Measurements from ENCODE around the gene AIG1. TPM values are rescaled to one million over a fixed set of nuclear protein-coding genes. Genes with fewer than 3 reads are reported as not detected.
A peak's percentile ranks its signal among the peaks of the same experiment; 100 is the strongest.
"Not testable (repeated sequence)": the region's sequence is repeated elsewhere in the genome, so short reads cannot be mapped to it uniquely, and the experiment has no call there.

The AIG1 gene
- 10 to 100 TPM; 32.9 to 53.6 TPM for total RNA-seq

DNA sequence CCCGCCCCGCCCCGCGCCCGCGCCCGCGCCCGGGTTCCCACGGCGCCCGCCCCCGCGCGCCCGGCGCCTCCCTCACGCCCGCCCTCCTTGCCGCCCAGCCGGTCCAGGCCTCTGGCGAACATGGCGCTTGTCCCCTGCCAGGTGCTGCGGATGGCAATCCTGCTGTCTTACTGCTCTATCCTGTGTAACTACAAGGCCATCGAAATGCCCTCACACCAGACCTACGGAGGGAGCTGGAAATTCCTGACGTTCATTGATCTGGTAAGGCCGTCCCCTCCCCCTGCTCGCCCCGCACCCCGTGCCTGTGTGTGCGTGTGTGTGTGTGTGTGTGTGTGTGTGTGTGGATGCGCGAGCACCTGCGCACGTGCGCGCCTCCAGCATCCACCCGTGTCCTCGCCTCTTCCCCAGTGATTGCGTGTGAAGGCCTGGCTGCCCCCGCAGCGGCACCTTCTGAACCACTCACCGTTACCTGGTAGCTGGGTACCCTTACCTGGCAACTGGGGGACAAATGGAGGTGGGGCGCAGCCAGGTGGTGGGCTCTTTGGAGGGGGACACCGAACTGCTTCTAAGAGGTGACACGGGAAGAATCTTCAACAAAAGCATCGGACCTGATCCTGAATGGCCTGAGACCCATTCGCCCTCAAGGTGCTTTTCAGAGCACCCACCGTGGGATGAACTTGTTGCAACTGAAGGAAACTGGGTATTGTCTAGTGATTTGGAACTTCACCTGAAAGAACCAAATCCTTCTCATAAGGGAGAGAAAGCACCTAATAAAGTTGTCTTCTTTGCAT, at the start of gene AIG1:
Gene AIG1 (plus strand): TSS at position 84 of the 791 bp plus-strand sequence. CDS start 37 bp downstream, at position 121.
- H3K36me3 ChIP-seq = no peaks in the 10 kb centered on the region
- TF ChIP-seq, protein P1, sequence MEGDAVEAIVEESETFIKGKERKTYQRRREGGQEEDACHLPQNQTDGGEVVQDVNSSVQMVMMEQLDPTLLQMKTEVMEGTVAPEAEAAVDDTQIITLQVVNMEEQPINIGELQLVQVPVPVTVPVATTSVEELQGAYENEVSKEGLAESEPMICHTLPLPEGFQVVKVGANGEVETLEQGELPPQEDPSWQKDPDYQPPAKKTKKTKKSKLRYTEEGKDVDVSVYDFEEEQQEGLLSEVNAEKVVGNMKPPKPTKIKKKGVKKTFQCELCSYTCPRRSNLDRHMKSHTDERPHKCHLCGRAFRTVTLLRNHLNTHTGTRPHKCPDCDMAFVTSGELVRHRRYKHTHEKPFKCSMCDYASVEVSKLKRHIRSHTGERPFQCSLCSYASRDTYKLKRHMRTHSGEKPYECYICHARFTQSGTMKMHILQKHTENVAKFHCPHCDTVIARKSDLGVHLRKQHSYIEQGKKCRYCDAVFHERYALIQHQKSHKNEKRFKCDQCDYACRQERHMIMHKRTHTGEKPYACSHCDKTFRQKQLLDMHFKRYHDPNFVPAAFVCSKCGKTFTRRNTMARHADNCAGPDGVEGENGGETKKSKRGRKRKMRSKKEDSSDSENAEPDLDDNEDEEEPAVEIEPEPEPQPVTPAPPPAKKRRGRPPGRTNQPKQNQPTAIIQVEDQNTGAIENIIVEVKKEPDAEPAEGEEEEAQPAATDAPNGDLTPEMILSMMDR (IDR thresholded peaks at IDR 0.05) = no peak
- DNase-seq (ENCODE audit: low spot score) (peak; percentile 6), ATAC-seq (ENCODE audit: insufficient number of reproducible peaks, low FRiP score, low read depth) (peak; percentile 7)
- H3K27ac ChIP-seq = peak within 1 kb of the TSS; percentile 90 to 94
- H3K27me3 ChIP-seq (replicated peaks; ENCODE audit: insufficient read depth) = no peaks in the 10 kb centered on the region
- peaks cover 5 to 40% of the 10 kb centered on the region in 2 donors for H3K4me1 ChIP-seq (ENCODE audit: control insufficient read depth in 1 of 2, low read depth in 2 of 2)
- peak within 1 kb of the TSS; percentile 83 for H3K4me3 ChIP-seq
- H3K9me3 ChIP-seq = no peaks in the 10 kb centered on the region

DNA sequence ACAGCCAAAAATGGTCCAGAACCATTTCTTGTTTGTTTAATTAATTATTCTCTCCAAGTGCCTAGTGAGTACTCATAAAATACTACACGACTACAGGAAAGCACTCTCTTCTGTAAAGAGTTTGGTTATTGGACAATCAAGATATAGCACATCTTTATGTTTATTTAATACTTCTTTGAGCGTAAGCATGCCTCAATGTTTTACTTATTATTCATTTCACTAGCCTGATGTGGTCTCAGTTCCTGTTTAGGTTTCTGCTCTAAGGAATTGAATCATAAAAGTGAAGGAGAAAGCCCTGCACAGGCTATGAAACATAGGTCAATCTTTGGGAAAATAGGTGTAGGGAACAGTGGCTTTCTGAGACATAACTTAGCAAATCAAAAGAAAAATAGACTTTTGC, 45.9 kb upstream of the AIG1 start:
- no peak for ATAC-seq (ENCODE audit: insufficient number of reproducible peaks, low FRiP score, low read depth)
- TF ChIP-seq, protein P1 (IDR thresholded peaks at IDR 0.05) = no peak
- Histone ChIP-seq H3K27ac (no peak overlapping the region), H3K4me3 (no peak overlapping the region), H3K36me3 (no peaks in the 10 kb centered on the region), H3K4me1 (ENCODE audit: control insufficient read depth in 1 of 2, low read depth in 2 of 2) (no peaks in the 10 kb centered on the region), H3K9me3 (no peaks in the 10 kb centered on the region), H3K27me3 (replicated peaks; ENCODE audit: insufficient read depth) (no peaks in the 10 kb centered on the region)
- DNase-seq (ENCODE audit: low spot score) = no peak

DNA sequence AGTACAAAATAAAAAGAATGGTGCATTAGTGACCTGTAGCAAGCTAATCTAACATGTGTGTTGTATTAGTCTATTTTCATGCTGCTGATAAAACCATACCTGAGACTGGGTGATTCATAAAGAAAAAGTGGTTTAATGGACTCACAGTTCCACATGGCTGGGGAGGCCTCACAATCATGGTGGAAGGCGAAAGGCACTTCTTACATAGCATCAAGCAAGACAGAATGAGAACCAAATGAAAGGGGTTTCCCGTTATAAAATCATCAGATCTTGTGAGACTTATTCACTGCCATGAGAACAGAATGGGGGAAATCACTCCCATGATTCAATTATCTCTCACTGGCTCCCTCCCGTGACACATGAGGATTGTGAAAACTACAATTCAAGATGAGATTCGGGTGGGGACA, 45.4 kb upstream of the AIG1 start:
- Histone ChIP-seq H3K27ac (no peak overlapping the region), H3K9me3 (no peaks in the 10 kb centered on the region), H3K4me3 (no peak overlapping the region), H3K36me3 (no peaks in the 10 kb centered on the region), H3K27me3 (replicated peaks; ENCODE audit: insufficient read depth) (no peaks in the 10 kb centered on the region), H3K4me1 (ENCODE audit: control insufficient read depth in 1 of 2, low read depth in 2 of 2) (no peaks in the 10 kb centered on the region)
- DNase-seq (ENCODE audit: low spot score) = no peak
- TF ChIP-seq, protein P1 (IDR thresholded peaks at IDR 0.05) = no peak
- ATAC-seq (ENCODE audit: insufficient number of reproducible peaks, low FRiP score, low read depth) = no peak

GRCh38 chr6:143018955-143019354, 41.7 kb upstream of the AIG1 start:
- H3K9me3 ChIP-seq = no peaks in the 10 kb centered on the region
- DNase-seq (ENCODE audit: low spot score) = no peak
- no peak overlapping the region for H3K4me3 ChIP-seq
- no peak for ATAC-seq (ENCODE audit: insufficient number of reproducible peaks, low FRiP score, low read depth)
- no peaks in the 10 kb centered on the region for H3K4me1 ChIP-seq (ENCODE audit: control insufficient read depth in 1 of 2, low read depth in 2 of 2)
- TF ChIP-seq, protein P1 (IDR thresholded peaks at IDR 0.05) = no peak
- H3K27ac ChIP-seq = no peak overlapping the region
- no peaks in the 10 kb centered on the region for H3K27me3 ChIP-seq (replicated peaks; ENCODE audit: insufficient read depth)
- H3K36me3 ChIP-seq = no peaks in the 10 kb centered on the region

- not testable (repeated sequence) for H3K36me3 ChIP-seq; DNase-seq (ENCODE audit: low spot score); H3K27ac ChIP-seq; H3K9me3 ChIP-seq; ATAC-seq (ENCODE audit: insufficient number of reproducible peaks, low FRiP score, low read depth); H3K4me1 ChIP-seq (ENCODE audit: control insufficient read depth in 1 of 2, low read depth in 2 of 2); H3K4me3 ChIP-seq; H3K27me3 ChIP-seq (replicated peaks; ENCODE audit: insufficient read depth)
Observed at GRCh38 chr6:143020862-143021261, 39.8 kb upstream of the AIG1 start.

All from thoracic aorta (tissue), 2 donors.